GM19438 (cell line): Measurements from ENCODE around the gene CXXC1.
"Not testable (repeated sequence)": the region's sequence is repeated elsewhere in the genome, so short reads cannot be mapped to it uniquely, and the experiment has no call there.

Experiments used
- ATAC-seq: cut with Tn5 transposase; IDR thresholded peaks from one replicate; pipeline ENCODE4 v1.9.1; 2021; ENCODE audit warnings: low read depth; ENCODE audit not compliant: unreplicated experiment

The CXXC1 gene

GRCh38 chr18:50276452-50276851 lies 11.0 kb downstream of the CXXC1 start:
- ATAC-seq, result no peak

- ATAC-seq, result no peak
Observed at GRCh38 chr18:50275503-50276036, 11.9 kb downstream of the CXXC1 start.

- ATAC-seq, result no peak
Observed at GRCh38 chr18:50274941-50275340, 12.6 kb downstream of the CXXC1 start.

- ATAC-seq, result no peak
Observed at GRCh38 chr18:50274044-50274442, 13.4 kb downstream of the CXXC1 start.

- ATAC-seq, result no peak
Observed at GRCh38 chr18:50273203-50274043, 14.1 kb downstream of the CXXC1 start.

GRCh38 chr18:50272568-50272967 lies 14.9 kb downstream of the CXXC1 start:
- no peak for ATAC-seq

- peak; percentile 80 for ATAC-seq
Observed at GRCh38 chr18:50268022-50268747, 19.3 kb downstream of the CXXC1 start.

- ATAC-seq, result peak; percentile 74
Observed at GRCh38 chr18:50266248-50266704, 21.2 kb downstream of the CXXC1 start, which contains the start of gene CFAP53. Gene CFAP53, minus strand, starts transcription at chr18:50266495. Its CDS starts 91 bp downstream, at chr18:50266404.

- no peak for ATAC-seq
Observed at GRCh38 chr18:50262977-50263376, 24.5 kb downstream of the CXXC1 start.

GRCh38 chr18:50250935-50251334 lies 36.6 kb downstream of the CXXC1 start:
- no peak for ATAC-seq

- no peak for ATAC-seq
Observed at GRCh38 chr18:50249576-50249975, 37.9 kb downstream of the CXXC1 start.

GRCh38 chr18:50247561-50247960 lies 39.9 kb downstream of the CXXC1 start:
- no peak for ATAC-seq

- not testable (repeated sequence) for ATAC-seq
Observed at GRCh38 chr18:50241768-50242167, 45.7 kb downstream of the CXXC1 start.

- no peak for ATAC-seq
Observed at GRCh38 chr18:50240080-50240563, 47.4 kb downstream of the CXXC1 start.

- ATAC-seq, result no peak
Observed at GRCh38 chr18:50232419-50232818, 55.1 kb downstream of the CXXC1 start.
